Erythroblast (primary cell): ENCODE results near the gene CHST15.

Experiments
- DNase-seq, 2 experiments: peaks; one replicate each; lab custom pipeline; 2025; lab: John Stamatoyannopoulos, UW
- GATA1 ChIP-seq: IDR thresholded peaks from 2 replicates; pipeline ENCODE4 v1.6.1; 2011; ENCODE audit warnings: low read depth, mild to moderate bottlenecking, control low read depth, low read length, moderate library complexity
- POLR2A ChIP-seq: IDR thresholded peaks from 2 replicates; pipeline ENCODE4 v1.6.1; 2011; ENCODE audit warnings: mild to moderate bottlenecking, low read length

CHST15 gene

DNA sequence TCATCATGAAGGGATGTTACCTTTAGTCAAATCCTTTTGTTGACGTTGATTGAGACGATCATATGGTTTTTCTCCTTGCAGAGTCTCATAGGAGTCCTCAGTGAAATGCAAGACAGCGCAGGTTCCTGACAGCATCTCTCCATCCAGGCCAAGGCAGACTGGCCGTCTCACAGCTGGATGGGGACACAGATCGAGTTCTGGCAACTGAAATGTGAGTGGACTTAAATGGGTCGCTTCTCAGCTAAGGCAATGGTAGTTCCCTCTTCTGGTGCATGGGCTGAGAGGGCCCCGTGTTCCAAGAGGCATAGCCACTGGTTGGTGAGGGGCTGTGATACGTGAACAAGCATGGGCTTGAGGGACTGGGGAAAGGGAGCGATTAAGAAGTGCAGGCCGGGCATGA lies 102.5 kb downstream of the CHST15 start:
- DNase-seq: no peak
- no peak for TF ChIP-seq GATA1
- TF ChIP-seq POLR2A: no peak

DNA sequence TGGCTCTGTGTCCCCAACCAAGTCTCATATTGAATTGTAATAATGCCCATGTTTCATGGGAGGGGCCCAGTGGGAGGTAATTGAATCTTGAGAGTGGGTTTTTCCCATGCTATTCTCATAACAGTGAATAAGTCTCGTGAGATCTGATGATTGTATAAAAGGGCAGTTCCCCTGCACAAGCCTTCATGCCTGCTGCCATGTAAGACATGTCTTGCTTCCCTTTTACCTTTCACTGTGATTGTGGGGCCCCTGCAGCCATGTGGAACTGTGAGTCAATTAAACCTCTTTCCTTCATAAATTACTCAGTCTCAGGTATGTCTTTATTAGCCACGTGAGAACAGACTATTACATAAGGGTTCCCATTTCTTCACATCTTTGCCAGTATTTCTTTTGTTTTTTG lies 104.7 kb downstream of the CHST15 start:
- DNase-seq: no peak
- TF ChIP-seq GATA1: no peak
- no peak for TF ChIP-seq POLR2A

DNA sequence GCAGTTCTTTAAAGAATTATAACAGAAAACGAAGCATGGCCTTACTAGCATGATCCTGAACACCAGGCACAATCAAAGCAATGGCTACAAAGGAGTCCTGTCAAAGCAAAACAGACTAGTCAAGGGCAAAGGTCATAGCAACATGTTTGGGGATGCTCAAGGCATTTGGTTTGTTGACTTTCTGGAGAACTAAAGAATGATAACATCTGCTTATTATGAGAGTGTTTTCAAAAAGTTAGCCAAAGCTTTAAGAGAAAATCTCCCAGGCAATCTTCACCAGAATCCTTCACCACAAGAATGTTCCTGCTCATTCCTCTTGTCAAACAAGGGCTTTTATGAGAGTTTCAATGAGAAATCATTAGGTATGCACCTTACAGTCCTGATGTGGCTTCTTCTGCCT lies 106.7 kb downstream of the CHST15 start:
- DNase-seq: no peak
- TF ChIP-seq POLR2A (no peak), GATA1 (no peak)

DNA sequence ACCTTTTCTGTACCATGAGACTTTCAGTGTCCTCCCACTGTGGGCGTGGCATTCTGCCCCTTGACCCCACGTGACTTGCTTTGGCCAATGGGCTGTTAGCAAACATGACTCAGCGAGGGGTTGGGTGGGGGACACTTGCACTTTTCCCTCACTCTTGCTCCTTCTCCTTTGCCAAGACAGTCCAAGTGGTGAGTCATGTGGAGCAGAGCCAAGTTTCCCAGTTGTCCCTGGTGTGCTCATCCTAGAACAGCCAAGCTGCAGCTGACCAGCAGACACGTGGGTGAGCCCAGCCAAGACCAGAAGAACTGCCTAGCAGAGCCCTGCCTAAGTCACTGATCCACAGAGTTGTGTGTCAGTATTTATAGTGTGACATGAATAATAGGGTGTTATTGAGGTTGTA lies 119.0 kb downstream of the CHST15 start:
- TF ChIP-seq GATA1 (no peak), POLR2A (no peak)
- DNase-seq: peak; percentile 7 to 53

DNA sequence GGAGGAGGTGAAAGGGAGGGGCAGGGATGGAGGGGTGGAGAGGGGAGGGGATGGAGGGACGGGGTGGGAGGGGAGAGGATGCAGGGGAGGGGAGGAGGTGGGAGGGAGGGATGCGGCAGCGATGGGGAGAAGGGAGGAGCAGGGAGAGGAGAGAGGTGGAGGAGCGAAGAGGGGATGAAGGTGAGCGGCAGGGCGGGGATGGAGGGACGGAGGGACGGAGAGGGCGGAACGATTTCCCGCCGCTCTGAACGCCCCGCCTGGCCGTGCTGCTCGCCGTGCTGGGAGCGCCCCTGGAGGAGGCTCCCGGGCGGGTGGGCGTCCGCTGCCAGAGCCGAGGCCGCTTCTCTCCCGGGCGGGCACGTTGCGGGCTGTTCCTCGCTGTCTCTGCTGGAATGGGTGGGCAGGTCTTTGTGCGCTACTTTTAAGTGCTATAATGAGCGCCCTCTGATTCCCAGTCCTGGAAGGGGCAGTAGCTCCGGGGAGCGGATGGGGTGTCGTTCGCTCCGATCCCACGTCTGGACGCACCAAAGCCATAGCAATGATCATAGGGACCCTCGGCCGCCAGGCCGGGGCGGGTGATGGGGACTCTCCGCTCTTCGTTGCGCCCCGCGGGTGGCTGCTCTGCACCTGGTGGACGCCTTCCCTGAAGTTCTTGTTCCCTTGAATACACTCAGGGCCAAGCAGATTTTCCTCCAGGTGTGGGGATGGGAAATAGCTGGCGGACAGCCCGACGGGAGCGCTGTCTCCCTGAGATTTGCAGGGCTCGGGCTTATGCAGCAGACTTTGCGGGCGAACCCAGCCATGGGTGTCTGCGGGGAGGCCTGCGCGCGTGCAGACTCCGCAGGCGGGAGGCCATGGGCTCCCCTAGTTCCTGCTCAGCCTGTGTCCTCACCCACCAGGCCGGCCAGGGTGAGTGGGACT lies 120.7 kb downstream of the CHST15 start:
- no peak for DNase-seq

DNA sequence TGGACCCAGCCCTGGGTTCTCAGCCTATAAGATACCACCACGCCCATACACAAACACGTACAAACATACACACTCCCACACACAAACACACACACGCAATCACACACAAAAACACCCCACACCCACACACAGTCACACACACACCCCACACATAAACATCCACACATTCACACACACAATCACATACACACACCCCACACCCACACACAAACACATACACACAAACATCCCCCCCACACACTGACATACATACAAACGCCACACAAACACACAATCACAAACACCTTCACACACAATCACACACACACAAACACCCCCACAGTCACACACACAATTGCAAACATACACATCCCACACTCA lies 122.5 kb downstream of the CHST15 start:
- DNase-seq: peak in 1 of 2 experiments; percentile 13
- no peak for TF ChIP-seq GATA1
- TF ChIP-seq POLR2A: no peak

More for the DNA sequence above, 120.7 kb downstream of the CHST15 start:
- TF ChIP-seq POLR2A (no peak), GATA1 (no peak)

DNA sequence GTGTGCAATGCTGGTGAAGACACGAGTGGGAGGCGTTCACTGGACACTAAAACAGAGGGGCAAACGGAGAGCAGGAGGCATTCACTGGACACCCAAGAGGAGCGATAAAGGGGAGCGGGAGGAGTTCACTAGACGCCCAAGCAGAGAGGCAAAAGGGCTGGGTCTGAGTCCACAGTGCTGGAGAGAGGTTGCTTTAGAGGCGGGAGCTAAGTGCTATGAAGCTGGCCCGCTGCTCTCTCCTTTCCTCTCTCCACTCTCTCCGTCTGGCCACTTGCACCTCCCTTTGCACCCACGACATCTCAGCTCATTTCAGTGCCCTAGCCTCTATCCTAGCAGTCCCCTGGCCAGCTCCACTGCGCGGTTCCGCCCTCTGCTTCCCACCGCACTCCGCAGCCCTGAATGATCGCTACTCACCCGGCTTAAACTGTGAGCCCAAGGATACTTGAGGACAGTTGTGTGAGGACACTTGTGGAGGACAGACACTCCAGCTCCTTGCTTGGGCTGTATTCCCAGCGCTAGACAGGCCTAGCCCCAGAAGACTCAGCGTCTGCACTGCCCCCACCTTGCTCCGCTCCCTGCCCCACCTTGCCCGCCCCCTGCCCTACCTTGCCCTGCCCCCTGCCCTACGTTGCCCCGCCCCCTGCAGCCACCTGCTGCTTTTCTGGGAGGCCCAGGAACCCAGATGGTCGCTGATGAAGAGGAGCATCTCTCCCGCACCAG lies 123.0 kb downstream of the CHST15 start:
- no peak for TF ChIP-seq POLR2A
- DNase-seq: no peak

DNA sequence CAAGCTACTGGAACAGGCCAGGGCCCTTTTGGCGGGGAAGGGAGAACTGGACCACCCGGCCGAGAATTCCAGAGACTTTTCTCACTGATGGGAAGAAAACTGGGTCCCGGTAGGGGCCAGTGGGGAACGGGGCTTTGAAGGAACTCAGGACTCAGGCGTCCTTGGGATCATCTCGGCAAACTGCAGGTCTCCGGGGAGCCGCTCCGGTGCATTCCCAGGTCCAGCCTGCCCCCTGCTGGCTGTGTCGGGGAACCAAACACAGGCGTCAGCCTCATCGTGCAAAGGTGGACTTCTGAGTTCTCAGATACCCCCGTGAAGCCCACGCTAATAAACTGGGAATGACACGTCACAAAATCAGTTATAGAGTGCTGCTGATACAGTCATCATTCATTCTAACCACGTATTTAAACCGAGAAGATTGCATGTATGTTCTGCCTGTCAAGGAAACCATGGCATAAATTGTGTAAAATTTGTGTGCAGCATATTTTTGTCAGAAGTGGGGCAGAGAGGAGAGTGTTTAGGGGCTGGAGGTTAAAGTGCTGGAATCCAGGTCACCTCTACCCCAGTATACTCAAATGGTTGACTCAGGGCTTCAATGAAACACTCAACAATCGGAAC lies 125.7 kb downstream of the CHST15 start:
- peak; percentile 34 to 70 for DNase-seq
- TF ChIP-seq POLR2A: no peak
- TF ChIP-seq GATA1: no peak

DNA sequence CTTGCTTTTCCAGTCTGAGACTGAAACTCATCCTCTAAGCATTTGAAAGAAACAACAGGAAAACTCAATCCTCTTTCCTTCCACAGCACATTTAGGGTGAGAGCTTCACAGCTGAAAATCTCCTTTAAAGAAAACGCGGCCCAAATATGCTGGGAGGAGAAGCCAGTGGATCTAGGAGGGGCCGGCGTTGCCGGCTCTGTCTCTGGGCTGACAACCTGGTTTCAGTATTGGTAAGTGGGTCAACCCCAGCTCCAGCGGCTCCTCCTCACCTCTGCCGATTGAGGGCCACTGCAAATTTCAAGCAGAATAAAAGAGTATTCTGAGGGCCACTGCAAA lies 126.5 kb downstream of the CHST15 start:
- TF ChIP-seq GATA1: no peak
- TF ChIP-seq POLR2A: no peak
- no peak for DNase-seq

DNA sequence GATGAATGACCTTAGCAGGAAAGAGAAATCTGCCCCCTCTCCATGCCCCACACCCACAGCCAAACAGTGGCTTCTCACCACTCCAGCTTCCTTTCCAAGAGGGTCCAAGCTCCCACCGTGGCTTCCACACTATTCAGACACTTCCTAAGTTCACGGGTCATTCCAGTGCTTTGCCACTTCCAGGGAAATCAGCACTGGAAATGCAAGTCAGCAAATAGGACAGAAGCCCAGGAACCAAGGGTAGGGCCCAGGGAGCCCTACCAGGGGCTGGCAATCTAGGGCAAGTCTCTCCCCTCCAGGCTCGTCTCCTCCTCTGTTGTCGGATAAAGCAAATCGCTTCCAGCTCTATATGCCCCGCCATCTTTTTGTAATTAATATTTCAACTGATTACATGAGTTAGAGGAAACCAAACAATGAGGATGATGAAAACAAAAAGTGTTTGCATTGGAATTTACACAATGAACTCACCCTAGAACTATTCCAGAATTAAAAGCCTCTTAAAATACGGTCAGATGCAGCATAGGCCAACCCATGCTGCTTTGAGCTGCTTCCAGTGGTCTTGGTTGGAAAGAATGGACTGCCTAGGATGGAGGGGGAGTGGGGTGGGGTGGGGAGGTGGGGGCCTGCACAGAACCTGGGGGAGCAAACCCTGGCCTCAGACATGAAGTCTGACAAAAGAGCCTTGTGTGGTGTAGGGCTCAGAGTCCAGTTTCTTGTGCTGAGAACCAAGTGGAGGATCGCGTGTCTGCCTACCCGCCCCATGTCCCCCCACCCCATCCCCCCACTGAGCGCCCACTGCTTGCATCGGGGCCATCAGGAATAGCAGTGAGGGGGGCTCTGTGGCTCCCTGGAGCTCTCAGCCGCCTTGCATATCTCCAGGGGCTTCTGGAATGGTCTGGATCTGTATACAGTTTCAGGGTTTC lies 127.2 kb downstream of the CHST15 start:
- DNase-seq: no peak
- no peak for TF ChIP-seq GATA1
- TF ChIP-seq POLR2A: no peak

DNA sequence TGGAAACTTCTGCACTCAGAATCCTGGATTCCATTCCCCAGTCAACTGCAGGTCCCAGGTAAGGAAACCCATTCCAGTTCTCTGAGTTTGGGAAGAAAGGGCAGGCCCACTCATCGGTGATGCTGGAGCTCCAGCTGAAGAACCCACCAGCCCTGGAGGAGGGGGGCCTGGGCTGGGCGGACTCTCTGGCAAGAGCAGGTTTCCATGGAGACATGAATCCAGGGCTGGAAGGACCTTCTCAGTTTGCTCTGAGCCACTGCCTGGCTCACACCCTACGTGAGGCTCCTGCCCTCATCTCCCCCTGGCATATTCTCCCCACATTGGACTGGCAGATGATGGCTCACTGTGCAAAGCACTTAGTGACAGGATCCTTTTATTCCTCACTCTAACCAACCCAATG lies 128.4 kb downstream of the CHST15 start:
- no peak for DNase-seq
- TF ChIP-seq GATA1 (no peak), POLR2A (no peak)

DNA sequence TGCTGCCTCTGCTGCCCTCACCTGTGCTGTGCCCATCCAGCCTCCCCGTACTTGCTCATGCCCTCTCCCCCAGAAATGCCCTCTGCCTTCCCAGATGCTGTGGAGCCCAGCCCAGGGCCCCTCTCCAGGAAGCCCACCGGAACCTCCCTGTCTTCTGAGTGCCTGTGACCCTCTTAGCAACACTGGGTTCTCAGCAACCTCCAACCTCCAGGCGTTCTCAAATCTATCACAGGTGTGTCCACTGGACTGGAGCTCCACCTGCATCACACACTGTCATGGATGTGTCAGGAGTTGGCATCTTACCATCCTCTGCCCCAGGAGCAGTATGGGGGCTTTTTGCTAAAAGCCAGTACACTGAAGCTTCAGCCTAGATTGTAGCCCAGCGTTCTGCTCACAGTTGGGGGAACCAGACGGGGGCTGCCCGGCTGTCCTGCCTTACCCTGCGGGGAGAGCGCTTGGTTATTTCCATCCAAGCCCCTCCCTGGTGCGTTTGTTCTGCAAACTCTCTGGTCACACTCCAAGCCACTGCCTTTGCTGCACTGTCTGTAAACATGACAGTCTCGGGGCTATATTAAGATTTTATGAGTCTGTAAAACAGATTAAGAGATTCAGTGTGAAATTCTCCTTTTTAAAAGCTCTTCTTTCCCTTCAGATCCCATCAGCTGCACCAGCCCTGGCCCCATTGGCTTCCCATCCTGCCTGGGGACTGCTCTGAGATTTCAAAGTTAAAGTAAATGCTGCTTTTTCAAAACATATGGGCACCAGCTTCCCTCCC lies 130.5 kb downstream of the CHST15 start:
- TF ChIP-seq POLR2A (no peak), GATA1 (no peak)
- DNase-seq: no peak

DNA sequence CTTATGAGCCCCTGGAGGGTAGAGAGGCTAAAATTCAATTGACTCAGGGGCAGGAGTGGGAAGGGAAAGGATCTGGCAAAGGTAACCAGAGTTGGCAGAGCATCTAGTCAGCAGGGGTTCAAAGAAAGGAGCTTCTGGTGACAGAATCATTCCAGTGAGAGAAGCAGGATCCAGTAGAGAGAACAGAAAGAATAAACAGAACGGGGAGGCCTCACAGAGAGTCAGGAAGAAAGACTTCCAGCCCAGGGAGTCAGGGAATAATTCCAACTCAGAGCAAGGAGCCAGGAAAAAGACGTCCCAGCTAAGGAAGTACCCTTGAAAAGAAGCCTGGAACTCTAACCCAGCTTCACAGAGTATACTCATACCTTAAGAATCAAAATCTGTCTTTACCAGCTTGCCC lies 135.2 kb downstream of the CHST15 start:
- TF ChIP-seq POLR2A (no peak), GATA1 (no peak)

More for the DNA sequence above, 135.2 kb downstream of the CHST15 start:
- no peak for DNase-seq
